DMS79 (cell line): ENCODE data around the gene MPC1.
"Not testable (repeated sequence)": the region's sequence is repeated elsewhere in the genome, so short reads cannot be mapped to it uniquely, and the experiment has no call there.

Experiments used
- DNase-seq: peaks from one replicate; lab custom pipeline; 2025; lab: John Stamatoyannopoulos, UW

MPC1 gene

DNA sequence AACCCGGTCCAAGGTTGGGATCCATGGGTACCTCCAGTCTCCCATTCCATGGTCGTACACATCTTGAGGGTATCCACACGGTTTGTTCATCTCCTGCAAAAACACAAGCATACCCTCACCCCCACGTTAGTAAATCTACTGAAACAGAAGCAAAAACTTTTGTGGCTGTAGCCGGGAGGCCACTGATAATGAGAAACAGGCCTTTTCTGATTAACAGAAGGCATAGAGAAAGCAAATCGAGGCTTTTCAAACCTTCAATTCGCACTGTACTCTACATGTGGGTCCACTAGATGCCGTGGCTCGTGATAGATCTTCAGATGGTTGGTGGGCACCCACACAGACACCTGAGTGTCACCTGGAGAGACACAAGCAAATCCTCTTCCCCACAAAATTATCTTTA, 37.1 kb downstream of the MPC1 start:
- DNase-seq: not testable (repeated sequence)

- DNase-seq: not testable (repeated sequence)
Measured at GRCh38 chr6:166344921-166345320, 37.8 kb downstream of the MPC1 start.

GRCh38 chr6:166344240-166344639, 38.5 kb downstream of the MPC1 start:
- DNase-seq: no peak

DNA sequence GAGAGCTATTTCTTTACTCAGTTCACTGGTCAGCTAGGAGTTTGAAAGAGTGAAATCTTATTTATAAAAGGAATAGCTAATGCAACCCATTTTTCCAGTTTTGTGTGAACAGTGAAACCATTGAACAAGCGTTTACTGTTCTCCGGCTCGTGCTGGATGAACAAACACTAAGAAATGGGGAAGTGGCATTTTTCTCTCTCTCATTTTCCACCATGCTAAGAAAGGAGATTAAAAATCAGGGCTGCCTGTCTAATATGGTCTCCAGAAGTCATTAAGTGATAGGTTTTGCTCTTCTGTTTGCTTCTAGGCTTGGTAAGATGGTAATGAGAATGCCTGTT, 39.6 kb downstream of the MPC1 start:
- no peak for DNase-seq

GRCh38 chr6:166342349-166343149, 40.2 kb downstream of the MPC1 start, which contains the start of gene SFT2D1:
Gene SFT2D1, minus strand, starts transcription at chr6:166342545. Its CDS starts 64 bp downstream, at chr6:166342481.
- DNase-seq: peak; percentile 61

DNA sequence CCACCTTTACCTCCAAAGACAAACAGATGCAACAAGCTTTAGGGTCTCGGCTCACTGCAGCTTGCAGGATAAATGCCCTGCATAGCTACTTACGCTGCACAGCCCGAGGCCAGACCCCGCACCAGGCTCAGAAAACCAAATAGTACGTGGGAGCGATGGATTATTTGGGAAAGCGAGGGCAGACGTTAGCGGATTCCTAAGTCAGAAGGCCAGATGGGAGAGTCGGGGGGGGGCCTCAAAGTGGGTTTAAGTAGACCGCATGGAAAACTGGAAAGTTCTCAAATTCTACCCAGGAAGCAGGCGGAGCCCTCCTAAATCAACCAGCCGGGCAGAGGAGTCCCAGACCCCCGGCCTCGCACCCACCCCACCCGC, 40.8 kb downstream of the MPC1 start:
- no peak for DNase-seq

GRCh38 chr6:166341464-166341863, 41.3 kb downstream of the MPC1 start:
- DNase-seq: no peak

- no peak for DNase-seq
Measured at GRCh38 chr6:166338854-166339253, 43.9 kb downstream of the MPC1 start.

DNA sequence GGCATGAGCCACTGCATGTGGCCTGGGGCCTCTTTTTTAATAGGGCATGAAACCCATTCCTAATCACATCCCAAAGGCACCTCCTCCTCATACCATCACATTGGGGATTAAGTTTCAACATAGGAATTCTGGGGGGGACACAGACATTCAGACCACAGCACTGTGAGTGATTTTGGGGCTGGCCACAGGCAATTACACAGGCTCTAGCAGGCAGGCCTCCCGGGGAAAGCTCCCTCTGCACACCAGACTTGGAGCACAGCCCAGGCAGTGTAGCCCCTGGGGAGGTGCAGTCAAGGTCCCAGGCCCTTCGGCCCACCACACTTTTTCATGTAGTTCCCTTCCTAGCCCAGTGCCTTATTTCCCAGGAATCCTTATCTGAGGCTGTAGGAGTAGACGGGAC, 45.9 kb downstream of the MPC1 start:
- no peak for DNase-seq

DNA sequence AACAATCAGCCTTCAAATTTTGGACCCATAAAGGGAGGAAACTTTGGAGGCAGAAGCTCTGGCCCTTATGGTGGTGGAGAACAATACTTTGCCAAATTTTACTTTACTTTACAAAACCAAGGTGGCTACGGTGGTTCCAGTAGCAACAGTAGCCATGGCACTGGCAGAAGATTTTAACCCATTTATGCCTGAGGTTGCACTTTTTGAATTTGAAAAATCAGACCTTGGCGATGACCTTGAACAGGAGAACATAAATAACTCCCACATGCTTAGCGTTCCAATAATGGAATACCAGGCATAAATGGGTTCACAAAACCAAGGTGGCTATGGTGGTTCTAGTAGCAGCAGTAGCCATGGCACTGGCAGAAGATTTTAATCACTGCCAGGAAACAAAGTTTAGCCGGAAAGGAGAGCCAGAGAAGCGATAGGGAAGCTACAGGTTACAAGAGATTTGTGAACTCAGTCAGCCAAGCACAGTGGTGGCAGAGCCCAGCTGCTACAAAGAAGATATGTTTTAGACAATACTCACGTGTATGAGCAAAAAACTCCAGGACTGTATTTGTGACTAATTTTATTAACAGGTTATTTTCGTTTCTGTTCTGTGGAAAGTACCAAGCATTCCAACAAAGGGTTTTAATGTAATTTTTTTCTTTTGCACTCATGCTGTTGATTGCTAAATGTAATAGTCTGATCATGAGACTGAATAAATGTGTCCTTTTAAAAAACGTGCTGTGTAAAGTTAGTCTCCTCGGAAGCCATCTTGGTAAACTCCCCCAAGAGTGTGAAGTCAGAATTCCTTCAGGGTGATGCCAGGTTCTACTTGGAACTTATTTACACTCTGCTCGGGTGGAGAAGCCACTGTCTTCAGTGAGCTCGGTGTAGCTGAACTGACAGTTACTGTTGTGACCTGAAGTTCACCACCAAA, 47.1 kb downstream of the MPC1 start:
- DNase-seq: no peak

- DNase-seq: no peak
Measured at GRCh38 chr6:166334878-166335277, 47.9 kb downstream of the MPC1 start.

GRCh38 chr6:166333172-166333995, 49.4 kb downstream of the MPC1 start:
- DNase-seq: no peak

GRCh38 chr6:166331503-166332415, 51.0 kb downstream of the MPC1 start:
- no peak for DNase-seq

DNA sequence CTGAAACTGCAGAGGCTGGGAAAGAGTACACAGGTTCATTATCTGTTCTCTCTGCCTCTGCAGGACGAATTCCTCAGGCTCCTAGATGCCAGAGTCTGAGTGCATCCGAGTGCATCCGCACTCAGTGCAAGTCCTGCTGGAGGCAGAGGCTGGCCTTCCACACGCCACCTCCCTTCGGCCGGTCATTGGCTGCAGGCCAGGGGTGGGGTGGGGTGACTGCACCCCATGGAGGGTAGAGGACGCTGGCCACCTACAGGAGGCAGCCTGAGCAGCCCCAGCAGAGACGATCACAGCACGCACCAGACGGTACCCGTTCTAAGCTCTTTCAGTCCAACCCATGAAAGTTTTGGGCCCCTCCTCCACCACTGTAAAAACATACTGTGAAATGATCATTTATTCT, 52.1 kb downstream of the MPC1 start:
- DNase-seq: no peak

DNA sequence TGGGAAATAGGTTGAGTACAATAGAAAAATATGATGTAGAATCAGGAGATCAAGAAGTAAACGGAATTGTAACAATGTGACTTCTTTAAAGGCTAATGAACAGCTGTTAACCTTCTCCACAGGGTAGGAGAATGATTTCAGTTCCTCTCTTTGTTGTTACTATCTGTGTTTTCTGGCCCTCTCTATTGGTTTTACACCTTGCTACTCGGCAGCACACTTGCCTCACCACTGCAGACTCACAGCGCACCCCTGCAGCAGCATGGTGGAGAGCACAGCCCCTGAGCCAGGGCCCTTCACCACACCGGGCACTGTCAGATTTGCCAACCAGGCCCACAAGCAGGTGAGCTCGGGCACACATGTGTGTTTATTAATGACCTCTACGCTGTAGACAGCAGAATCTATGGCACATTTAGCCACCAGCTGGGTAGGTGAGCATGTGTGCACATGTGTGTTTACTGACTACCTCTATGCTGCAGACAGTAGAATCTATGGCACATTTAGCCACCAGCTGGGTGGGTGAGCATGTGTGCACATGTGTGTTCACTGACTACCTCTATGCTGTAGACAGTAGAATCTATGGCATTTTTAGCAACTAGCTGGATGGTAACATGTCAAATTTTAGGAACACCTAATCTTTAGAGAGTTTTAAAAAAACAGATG, 57.2 kb downstream of the MPC1 start:
- no peak for DNase-seq

GRCh38 chr6:166323395-166323794, 59.3 kb downstream of the MPC1 start:
- DNase-seq: no peak

GRCh38 chr6:166318649-166319600, 63.8 kb downstream of the MPC1 start:
- DNase-seq: no peak

DNA sequence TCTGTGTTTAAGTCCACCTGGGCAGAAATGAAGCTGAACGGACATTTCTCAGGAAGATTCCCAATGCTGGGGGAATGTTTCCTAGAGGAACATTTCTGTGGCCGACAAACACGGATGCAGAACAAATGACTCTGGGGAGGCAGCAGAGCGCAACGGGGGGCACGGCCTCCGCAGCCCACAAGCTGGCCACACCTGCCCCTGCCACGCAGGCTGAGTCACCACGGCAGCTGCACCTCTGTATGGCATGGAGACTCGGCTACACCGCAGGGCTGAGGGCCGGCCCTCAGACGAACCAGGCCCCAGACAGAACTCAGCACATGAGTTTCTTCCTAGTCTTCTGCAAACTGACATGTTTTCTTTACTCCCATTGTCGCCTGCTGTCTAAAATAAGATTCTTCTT, 64.5 kb downstream of the MPC1 start:
- no peak for DNase-seq
